WTC11 (cell line): ENCODE results near the gene TCP11. TPM values are rescaled to one million over a fixed set of nuclear protein-coding genes. Genes with fewer than 3 reads are reported as not detected.

Source experiments
- ATAC-seq: fragments of 200-7000 bp; cut with Tn5 transposase; 2 replicates; pipeline ENCODE4 v1.10.0; 2021; ENCODE audit warnings: mild to moderate bottlenecking, moderate library complexity
- CTCF ChIA-PET: fragments of 300-600 bp; sonication (Branson Sonifier 250); formaldehyde crosslinking; loops from one replicate; lab custom pipeline; 2021; ENCODE audit warnings: antibody characterized with exemption; lab: Charles Lee
- POLR2A ChIA-PET: fragments of 350-600 bp; sonication (Branson Sonifier 250); formaldehyde crosslinking; loops from one replicate; lab custom pipeline; 2021; ENCODE audit warnings: antibody characterized with exemption; lab: Charles Lee
- DNase-seq: peaks from one replicate; pipeline ENCODE4 v3.0.0; 2021; ENCODE audit warnings: low spot score
- H3K27ac Mint-ChIP-seq: 2 replicates; pipeline ENCODE4 v1.8.0; 2021; ENCODE audit warnings: mixed read lengths
- H3K27me3 Mint-ChIP-seq: 2 replicates; pipeline ENCODE4 v1.8.0; 2021; ENCODE audit warnings: low read depth, mild to moderate bottlenecking, moderate library complexity, mixed read lengths
- H3K36me3 Mint-ChIP-seq: 2 replicates; pipeline ENCODE4 v1.8.0; 2021; ENCODE audit warnings: mixed read lengths
- H3K4me1 Mint-ChIP-seq: 2 replicates; pipeline ENCODE4 v1.8.0; 2022; ENCODE audit warnings: mixed read lengths
- H3K4me3 Mint-ChIP-seq: 2 replicates; pipeline ENCODE4 v1.8.0; 2021; ENCODE audit warnings: mild to moderate bottlenecking, moderate library complexity, mixed read lengths
- H3K9me3 Mint-ChIP-seq: 2 replicates; pipeline ENCODE4 v1.8.0; 2021; ENCODE audit warnings: mixed read lengths
- ATF2 ChIP-seq: sonication (generic); formaldehyde crosslinking; IDR thresholded peaks from 2 replicates; pipeline ENCODE4 v1.8.1; 2022; ENCODE audit warnings: low read depth, missing genetic modification reagents, borderline replicate concordance
- FOXP4 ChIP-seq: sonication (generic); formaldehyde crosslinking; IDR thresholded peaks from 2 replicates; pipeline ENCODE4 v1.8.0; 2022; ENCODE audit warnings: mild to moderate bottlenecking, missing genetic modification reagents
- JAZF1 ChIP-seq: fragments of 250-450 bp; sonication (Bioruptor Pico); IDR thresholded peaks from 2 replicates; pipeline ENCODE4 v1.9.0; 2021; ENCODE audit warnings: moderate library complexity, mild to moderate bottlenecking, inconsistent platforms
- MYBL2 ChIP-seq: sonication (generic); formaldehyde crosslinking; IDR thresholded peaks from 2 replicates; pipeline ENCODE4 v1.8.1; 2023; ENCODE audit warnings: mild to moderate bottlenecking, moderate library complexity, missing genetic modification reagents
- NFATC4 ChIP-seq: fragments of 250-450 bp; sonication (Bioruptor Pico); IDR thresholded peaks from 2 replicates; pipeline ENCODE4 v1.9.0; 2021; ENCODE audit warnings: mild to moderate bottlenecking
- NFE2L1 ChIP-seq: sonication (generic); formaldehyde crosslinking; IDR thresholded peaks from 2 replicates; pipeline ENCODE4 v1.8.1; 2023; ENCODE audit warnings: missing genetic modification reagents
- NR1H2 ChIP-seq: sonication (generic); formaldehyde crosslinking; IDR thresholded peaks from 2 replicates; pipeline ENCODE4 v1.9.0; 2021; ENCODE audit warnings: mild to moderate bottlenecking, moderate library complexity, missing genetic modification reagents
- ZNF425 ChIP-seq: fragments of 250-450 bp; sonication (Bioruptor Pico); conservative IDR thresholded peaks from 2 replicates; pipeline ENCODE4 v1.9.0; 2021; ENCODE audit warnings: mild to moderate bottlenecking
- total RNA-seq: library from RNA; stranded (reverse); gene quantifications from 3 replicates; pipeline ENCODE4 v1.2.3, GENCODE V29; 2021
- TF ChIP-seq, protein P1 (sequence below): sonication (generic); formaldehyde crosslinking; IDR thresholded peaks from 2 replicates; pipeline ENCODE4 v1.8.1; 2023; ENCODE audit warnings: mild to moderate bottlenecking, missing genetic modification reagents
- TF ChIP-seq, protein P2 (sequence below): sonication (generic); formaldehyde crosslinking; IDR thresholded peaks from 2 replicates; pipeline ENCODE4 v1.8.0; 2023; ENCODE audit warnings: missing genetic modification reagents, mild to moderate bottlenecking, borderline replicate concordance

The TCP11 gene
- total RNA-seq, 1 experiment from 2014 or later = not detected

- POLR2A ChIA-PET = interaction anchor here (1.2 kb wide), 1 partner anchor 60 kb away, joined by 4 read pairs; no protein-coding TSS in a partner anchor
- H3K27ac Mint-ChIP-seq = no peak overlapping the region
- H3K4me3 Mint-ChIP-seq = no peak overlapping the region
Observed at GRCh38 chr6:35179901-35180535, 38.9 kb upstream of the TCP11 start.

DNA sequence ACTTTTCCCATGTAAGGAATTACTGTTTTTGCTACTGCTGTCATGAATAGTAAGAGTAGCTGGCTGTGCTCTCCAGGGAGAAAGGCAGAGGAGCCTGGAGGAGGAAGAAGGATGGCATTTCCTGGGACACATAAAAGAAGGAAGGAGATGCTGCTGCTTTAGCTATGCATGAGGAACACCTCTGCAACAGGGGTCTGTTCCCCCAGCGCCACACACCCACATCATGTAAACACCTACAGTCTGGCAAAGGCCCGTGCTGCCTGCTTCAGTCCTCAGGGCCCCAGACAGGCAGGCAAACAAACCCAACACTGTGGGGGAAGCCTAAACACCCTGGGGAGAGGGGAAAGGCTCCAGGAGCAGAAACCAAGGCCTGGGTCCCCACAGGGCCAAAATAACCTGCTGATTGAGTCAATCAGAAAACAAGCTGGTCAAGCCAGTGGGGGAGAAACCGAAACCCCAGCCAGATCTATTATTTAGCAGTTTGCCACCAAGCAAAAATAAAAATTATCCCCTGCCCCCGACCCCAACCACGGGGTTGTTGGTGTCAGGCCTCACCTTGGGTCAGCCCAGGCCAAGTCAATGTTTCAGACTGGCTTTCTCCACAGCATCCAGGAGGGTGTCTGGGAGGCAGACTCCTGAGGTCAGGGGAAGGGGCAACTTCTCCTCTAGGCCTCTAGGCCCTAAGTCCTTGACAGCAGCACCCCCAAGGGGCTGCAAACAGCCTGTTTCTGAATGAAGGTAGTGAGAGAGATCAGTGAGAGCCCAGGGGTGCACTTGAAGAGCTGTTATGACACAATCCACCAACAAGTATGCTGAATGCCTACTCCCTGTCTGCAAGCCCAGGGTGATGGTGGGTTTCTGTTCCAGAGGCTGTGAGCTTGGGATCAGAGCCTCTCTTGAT, 38.0 kb upstream of the TCP11 start:
- ChIA-PET POLR2A (interaction anchor here (1.2 kb wide), 1 partner anchor 61 kb away, joined by 4 read pairs; no protein-coding TSS in a partner anchor), CTCF (interaction anchor here (0.6 to 1.4 kb wide), 14 partner anchors 9 to 229 kb away, joined by 3 to 7 read pairs (median 4); partner anchors contain the start of gene SCUBE3)
- H3K4me3 Mint-ChIP-seq = no peak overlapping the region
- H3K27ac Mint-ChIP-seq = no peak overlapping the region
- no peaks in the 10 kb centered on the region for H3K36me3 Mint-ChIP-seq
- ATAC-seq (peak; percentile 79), DNase-seq (peak; percentile 35)
- H3K27me3 Mint-ChIP-seq = peaks cover 11% of the 10 kb centered on the region
- H3K9me3 Mint-ChIP-seq = no peaks in the 10 kb centered on the region
- H3K4me1 Mint-ChIP-seq = peaks cover 5% of the 10 kb centered on the region; the same call in 1 of the 2 replicates
- TF ChIP-seq NFATC4 (CRISPR knock-in tag) (no peak), FOXP4 (CRISPR knock-in tag) (no peak), MYBL2 (no peak), NR1H2 (CRISPR knock-in tag) (no peak), ATF2 (CRISPR knock-in tag) (no peak)

More at GRCh38 chr6:35179901-35180535, 38.9 kb upstream of the TCP11 start:
- H3K36me3 Mint-ChIP-seq = no peaks in the 10 kb centered on the region
- ATAC-seq = no peak
- CTCF ChIA-PET = interaction anchor here (0.6 to 1.4 kb wide), 14 partner anchors 9 to 230 kb away, joined by 3 to 7 read pairs (median 4); partner anchors contain the start of gene SCUBE3
- DNase-seq = no peak
- TF ChIP-seq JAZF1 (CRISPR knock-in tag) (no peak), NFE2L1 (no peak), ZNF425 (CRISPR knock-in tag) (no peak)
- TF ChIP-seq, protein P1, sequence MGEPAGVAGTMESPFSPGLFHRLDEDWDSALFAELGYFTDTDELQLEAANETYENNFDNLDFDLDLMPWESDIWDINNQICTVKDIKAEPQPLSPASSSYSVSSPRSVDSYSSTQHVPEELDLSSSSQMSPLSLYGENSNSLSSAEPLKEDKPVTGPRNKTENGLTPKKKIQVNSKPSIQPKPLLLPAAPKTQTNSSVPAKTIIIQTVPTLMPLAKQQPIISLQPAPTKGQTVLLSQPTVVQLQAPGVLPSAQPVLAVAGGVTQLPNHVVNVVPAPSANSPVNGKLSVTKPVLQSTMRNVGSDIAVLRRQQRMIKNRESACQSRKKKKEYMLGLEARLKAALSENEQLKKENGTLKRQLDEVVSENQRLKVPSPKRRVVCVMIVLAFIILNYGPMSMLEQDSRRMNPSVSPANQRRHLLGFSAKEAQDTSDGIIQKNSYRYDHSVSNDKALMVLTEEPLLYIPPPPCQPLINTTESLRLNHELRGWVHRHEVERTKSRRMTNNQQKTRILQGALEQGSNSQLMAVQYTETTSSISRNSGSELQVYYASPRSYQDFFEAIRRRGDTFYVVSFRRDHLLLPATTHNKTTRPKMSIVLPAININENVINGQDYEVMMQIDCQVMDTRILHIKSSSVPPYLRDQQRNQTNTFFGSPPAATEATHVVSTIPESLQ (CRISPR knock-in tag) = no peak
- TF ChIP-seq, protein P2, sequence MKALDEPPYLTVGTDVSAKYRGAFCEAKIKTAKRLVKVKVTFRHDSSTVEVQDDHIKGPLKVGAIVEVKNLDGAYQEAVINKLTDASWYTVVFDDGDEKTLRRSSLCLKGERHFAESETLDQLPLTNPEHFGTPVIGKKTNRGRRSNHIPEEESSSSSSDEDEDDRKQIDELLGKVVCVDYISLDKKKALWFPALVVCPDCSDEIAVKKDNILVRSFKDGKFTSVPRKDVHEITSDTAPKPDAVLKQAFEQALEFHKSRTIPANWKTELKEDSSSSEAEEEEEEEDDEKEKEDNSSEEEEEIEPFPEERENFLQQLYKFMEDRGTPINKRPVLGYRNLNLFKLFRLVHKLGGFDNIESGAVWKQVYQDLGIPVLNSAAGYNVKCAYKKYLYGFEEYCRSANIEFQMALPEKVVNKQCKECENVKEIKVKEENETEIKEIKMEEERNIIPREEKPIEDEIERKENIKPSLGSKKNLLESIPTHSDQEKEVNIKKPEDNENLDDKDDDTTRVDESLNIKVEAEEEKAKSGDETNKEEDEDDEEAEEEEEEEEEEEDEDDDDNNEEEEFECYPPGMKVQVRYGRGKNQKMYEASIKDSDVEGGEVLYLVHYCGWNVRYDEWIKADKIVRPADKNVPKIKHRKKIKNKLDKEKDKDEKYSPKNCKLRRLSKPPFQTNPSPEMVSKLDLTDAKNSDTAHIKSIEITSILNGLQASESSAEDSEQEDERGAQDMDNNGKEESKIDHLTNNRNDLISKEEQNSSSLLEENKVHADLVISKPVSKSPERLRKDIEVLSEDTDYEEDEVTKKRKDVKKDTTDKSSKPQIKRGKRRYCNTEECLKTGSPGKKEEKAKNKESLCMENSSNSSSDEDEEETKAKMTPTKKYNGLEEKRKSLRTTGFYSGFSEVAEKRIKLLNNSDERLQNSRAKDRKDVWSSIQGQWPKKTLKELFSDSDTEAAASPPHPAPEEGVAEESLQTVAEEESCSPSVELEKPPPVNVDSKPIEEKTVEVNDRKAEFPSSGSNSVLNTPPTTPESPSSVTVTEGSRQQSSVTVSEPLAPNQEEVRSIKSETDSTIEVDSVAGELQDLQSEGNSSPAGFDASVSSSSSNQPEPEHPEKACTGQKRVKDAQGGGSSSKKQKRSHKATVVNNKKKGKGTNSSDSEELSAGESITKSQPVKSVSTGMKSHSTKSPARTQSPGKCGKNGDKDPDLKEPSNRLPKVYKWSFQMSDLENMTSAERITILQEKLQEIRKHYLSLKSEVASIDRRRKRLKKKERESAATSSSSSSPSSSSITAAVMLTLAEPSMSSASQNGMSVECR (CRISPR knock-in tag) = no peak
- H3K4me1 Mint-ChIP-seq = peaks cover 5% of the 10 kb centered on the region; the same call in 1 of the 2 replicates
- peaks cover 11% of the 10 kb centered on the region for H3K27me3 Mint-ChIP-seq
- no peaks in the 10 kb centered on the region for H3K9me3 Mint-ChIP-seq
